IMR-90 (cell line): ENCODE data around the gene NGB. TPM values are rescaled to one million over a fixed set of nuclear protein-coding genes. Genes with fewer than 3 reads are reported as not detected.

Source experiments
- ATAC-seq: fragments of 200-7000 bp; cut with Tn5 transposase; 2 replicates; pipeline ENCODE4 v1.9.1; 2020; ENCODE audit warnings: low read depth, mild to moderate bottlenecking, moderate library complexity
- BruUV-seq: library from RNA; stranded (reverse); fragments of 400-500 nt; replicated peaks from 2 replicates; lab custom pipeline; 2021; lab: Mats Ljungman, UMichigan
- CTCF ChIA-PET: fragments of 300-600 bp; formaldehyde crosslinking; extraction: SDS; loops from one replicate; lab custom pipeline; 2021; ENCODE audit warnings: antibody characterized with exemption; lab: Yijun Ruan, JAX
- POLR2A ChIA-PET: fragments of 300-600 bp; sonication (Branson Sonifier 250); formaldehyde crosslinking; loops from one replicate; lab custom pipeline; 2022; ENCODE audit warnings: antibody characterized with exemption; ENCODE audit not compliant: unreplicated experiment; lab: Charles Lee
- DNase-seq: peaks from one replicate; pipeline ENCODE4 v3.0.0; 2013
- H2AFZ ChIP-seq: replicated peaks from 2 replicates; pipeline ENCODE3; 2013; ENCODE audit warnings: low read length, mild to moderate bottlenecking; ENCODE audit not compliant: poor library complexity
- H2AK5ac ChIP-seq: 2 replicates; pipeline ENCODE4 v1.6.1; 2013; ENCODE audit warnings: low read depth, low read length, inconsistent platforms
- H2AK9ac ChIP-seq: replicated peaks from 2 replicates; pipeline ENCODE3; 2013; ENCODE audit warnings: mild to moderate bottlenecking, low read depth, low read length, moderate library complexity; ENCODE audit not compliant: poor library complexity
- H2BK120ac ChIP-seq: 2 replicates; pipeline ENCODE4 v1.6.1; 2013; ENCODE audit warnings: low read depth, low read length, inconsistent platforms
- H2BK15ac ChIP-seq: 3 replicates; pipeline ENCODE4 v1.6.1; 2013; ENCODE audit warnings: low read depth, low read length, inconsistent platforms
- H2BK20ac ChIP-seq: 2 replicates; pipeline ENCODE4 v1.6.1; 2013; ENCODE audit warnings: low read depth, mild to moderate bottlenecking, inconsistent platforms, low read length, moderate library complexity
- H2BK5ac ChIP-seq: 2 replicates; pipeline ENCODE4 v1.6.1; 2013; ENCODE audit warnings: mild to moderate bottlenecking, low read depth, low read length, inconsistent platforms; ENCODE audit not compliant: poor library complexity, severe bottlenecking
- H3K14ac ChIP-seq: replicated peaks from 2 replicates; pipeline ENCODE4 v1.6.1; 2013; ENCODE audit warnings: low read depth, low read length, inconsistent platforms
- H3K18ac ChIP-seq: 2 replicates; pipeline ENCODE4 v1.6.1; 2013; ENCODE audit warnings: low read depth, low read length, control low read depth
- H3K23ac ChIP-seq: 2 replicates; pipeline ENCODE4 v1.6.1; 2013; ENCODE audit warnings: low read depth, low read length, inconsistent platforms
- H3K27ac ChIP-seq: 2 replicates; pipeline ENCODE4 v1.5.1; 2013; ENCODE audit warnings: mild to moderate bottlenecking, control low read depth, low read length; ENCODE audit not compliant: insufficient read depth
- H3K27me3 ChIP-seq: 2 replicates; pipeline ENCODE4 v1.6.1; 2013; ENCODE audit warnings: low read length; ENCODE audit not compliant: control insufficient read depth, insufficient read depth
- H3K36me3 ChIP-seq: 2 replicates; pipeline ENCODE4 v1.6.1; 2013; ENCODE audit warnings: low read length, mixed read lengths; ENCODE audit not compliant: control insufficient read depth, insufficient read depth
- H3K4ac ChIP-seq: 2 replicates; pipeline ENCODE4 v1.6.1; 2013; ENCODE audit warnings: low read depth, low read length, inconsistent platforms
- H3K4me1 ChIP-seq: 2 replicates; pipeline ENCODE4 v1.6.1; 2013; ENCODE audit warnings: low read length, mixed read lengths; ENCODE audit not compliant: control insufficient read depth, insufficient read depth
- H3K4me2 ChIP-seq: 2 replicates; pipeline ENCODE4 v1.6.1; 2013; ENCODE audit warnings: low read depth, mild to moderate bottlenecking, control low read depth, low read length, moderate library complexity
- H3K4me3 ChIP-seq: 2 replicates; pipeline ENCODE4 v1.5.1; 2013; ENCODE audit warnings: low read depth, mild to moderate bottlenecking, control low read depth, low read length, moderate library complexity; ENCODE audit not compliant: insufficient read depth
- H3K56ac ChIP-seq: 2 replicates; pipeline ENCODE4 v1.6.1; 2013; ENCODE audit warnings: low read length, inconsistent platforms; ENCODE audit not compliant: insufficient read depth; ENCODE audit errors: extremely low read depth
- H3K79me1 ChIP-seq, 2 experiments: 2 replicates each; pipeline ENCODE4 v1.6.1; 2013; ENCODE audit warnings: low read length in 2 of 2, inconsistent platforms in 1 of 2, low read depth in 1 of 2
- H3K9ac ChIP-seq: 2 replicates; pipeline ENCODE4 v1.6.1; 2013; ENCODE audit warnings: low read depth, low read length, control low read depth
- H3K9me1 ChIP-seq: 2 replicates; pipeline ENCODE4 v1.6.1; 2013; ENCODE audit warnings: low read length, inconsistent platforms; ENCODE audit not compliant: insufficient read depth
- H3K9me3 ChIP-seq: 2 replicates; pipeline ENCODE4 v1.6.1; 2013; ENCODE audit warnings: low read length; ENCODE audit not compliant: control insufficient read depth, insufficient read depth
- H4K20me1 ChIP-seq: 2 replicates; pipeline ENCODE4 v1.6.1; 2013; ENCODE audit warnings: low read length, inconsistent platforms; ENCODE audit not compliant: insufficient read depth
- H4K5ac ChIP-seq: 2 replicates; pipeline ENCODE4 v1.6.1; 2013; ENCODE audit warnings: mild to moderate bottlenecking, low read depth, low read length, control low read depth
- H4K8ac ChIP-seq, 2 experiments: 2 replicates each; pipeline ENCODE4 v1.6.1; 2013; ENCODE audit warnings: low read depth in 2 of 2, low read length in 2 of 2, control low read depth in 1 of 2, inconsistent platforms in 1 of 2
- H4K91ac ChIP-seq: 2 replicates; pipeline ENCODE4 v1.6.1; 2013; ENCODE audit warnings: low read depth, low read length, inconsistent platforms; ENCODE audit not compliant: insufficient read depth
- BHLHE40 ChIP-seq: fragments of 150-350 bp; IDR thresholded peaks from 2 replicates; pipeline ENCODE4 v1.6.1; 2016; ENCODE audit warnings: mild to moderate bottlenecking, low read depth, low read length
- CEBPB ChIP-seq: IDR thresholded peaks from 2 replicates; pipeline ENCODE4 v1.6.1; 2012; ENCODE audit warnings: low read depth, low read length, improper control_type of control experiment
- CHD1 ChIP-seq: IDR thresholded peaks from 2 replicates; pipeline ENCODE4 v1.6.1; 2012; ENCODE audit warnings: low read depth, low read length, improper control_type of control experiment
- FOS ChIP-seq: fragments of 150-350 bp; IDR thresholded peaks from 2 replicates; pipeline ENCODE4 v1.6.1; 2016; ENCODE audit warnings: low read depth, low read length
- MAFK ChIP-seq: IDR thresholded peaks from 2 replicates; pipeline ENCODE4 v1.6.1; 2012; ENCODE audit warnings: low read depth, low read length, improper control_type of control experiment
- MAZ ChIP-seq: IDR thresholded peaks from 2 replicates; pipeline ENCODE4 v1.6.1; 2012; ENCODE audit warnings: low read depth, mild to moderate bottlenecking, low read length, improper control_type of control experiment, moderate library complexity, borderline replicate concordance
- MXI1 ChIP-seq: IDR thresholded peaks from 2 replicates; pipeline ENCODE4 v1.6.1; 2012; ENCODE audit warnings: low read depth, mild to moderate bottlenecking, low read length, moderate library complexity, borderline replicate concordance
- NFE2L2 ChIP-seq: fragments of 150-350 bp; IDR thresholded peaks from 2 replicates; pipeline ENCODE4 v1.6.1; 2016; ENCODE audit warnings: low read depth, mild to moderate bottlenecking, low read length
- POLR2A ChIP-seq: IDR thresholded peaks from 2 replicates; pipeline ENCODE4 v1.6.1; 2012; ENCODE audit warnings: mild to moderate bottlenecking, low read depth, low read length
- RAD21 ChIP-seq: IDR thresholded peaks from 2 replicates; pipeline ENCODE4 v1.6.1; 2012; ENCODE audit warnings: low read length, improper control_type of control experiment
- RCOR1 ChIP-seq: IDR thresholded peaks from 2 replicates; pipeline ENCODE4 v1.6.1; 2012; ENCODE audit warnings: mild to moderate bottlenecking, low read length, improper control_type of control experiment; ENCODE audit not compliant: insufficient replicate concordance
- RFX5 ChIP-seq: IDR thresholded peaks from 2 replicates; pipeline ENCODE4 v1.8.0; 2012; ENCODE audit warnings: low read depth, mild to moderate bottlenecking, low read length, moderate library complexity
- SMC3 ChIP-seq: fragments of 150-350 bp; IDR thresholded peaks from 2 replicates; pipeline ENCODE4 v1.6.1; 2016; ENCODE audit warnings: low read depth, mild to moderate bottlenecking, antibody characterized with exemption, low read length, moderate library complexity
- WGBS, 2 experiments: methylation state at CpG; one replicate each; pipeline versions ENCODE4 v1.1.5 to v1.1.7; 2013; ENCODE audit warnings: missing lambda C conversion rate in 2 of 2; ENCODE audit not compliant: insufficient read length in 1 of 2; ENCODE audit errors: extremely low coverage in 2 of 2; 5-methylcytosine and 5-hydroxymethylcytosine counted together
- dilution Hi-C: fragments of 300-500 bp; cut with HindIII; formaldehyde crosslinking; loops from one replicate; pipeline ENCODE4 v1.14.3; 2018; ENCODE audit warnings: low sequenced_read_pairs; ENCODE audit not compliant: unreplicated experiment
- in situ Hi-C: fragments of 300-500 bp; cut with MboI; formaldehyde crosslinking; loops from 3 replicates; pipeline ENCODE4 v1.14.3; 2019; ENCODE audit warnings: low sequenced_read_pairs, inconsistent platforms, mixed read lengths
- intact Hi-C: fragments of 100-400 bp; cut with micrococcal nuclease; formaldehyde crosslinking; loops from 2 replicates; pipeline ENCODE4 v1.10.0; 2022
- polyA plus RNA-seq, 3 experiments: library from polyadenylated mRNA; depleted of rRNA; stranded (reverse); fragments of >200 nt; gene quantifications; 2 replicates each; pipeline ENCODE4 v1.2.3, GENCODE V29; 2012; ENCODE audit warnings: low replicate concordance in 1 of 3
- total RNA-seq: library from RNA; depleted of rRNA; stranded (reverse); fragments of >200 nt; gene quantifications from 2 replicates; pipeline ENCODE4 v1.2.3, GENCODE V29; 2012
- TF ChIP-seq, protein P1 (sequence below): fragments of 150-350 bp; IDR thresholded peaks from 2 replicates; pipeline ENCODE4 v1.6.1; 2017; ENCODE audit warnings: mild to moderate bottlenecking, antibody characterized with exemption, low read length, low read depth
- TF ChIP-seq, protein P2 (sequence below): conservative IDR thresholded peaks from 2 replicates; pipeline ENCODE4 v1.5.1; 2012; ENCODE audit warnings: mild to moderate bottlenecking, low read depth, low read length, improper control_type of control experiment
- TF ChIP-seq, protein P3 (sequence below): fragments of 150-350 bp; IDR thresholded peaks from 2 replicates; pipeline ENCODE4 v1.6.1; 2016; ENCODE audit warnings: low read depth, mild to moderate bottlenecking, low read length, moderate library complexity, borderline replicate concordance

Gene NGB
- total and polyA plus RNA-seq, 2 of the 4 experiments (the other 2 are of a cell fraction), result not detected

DNA sequence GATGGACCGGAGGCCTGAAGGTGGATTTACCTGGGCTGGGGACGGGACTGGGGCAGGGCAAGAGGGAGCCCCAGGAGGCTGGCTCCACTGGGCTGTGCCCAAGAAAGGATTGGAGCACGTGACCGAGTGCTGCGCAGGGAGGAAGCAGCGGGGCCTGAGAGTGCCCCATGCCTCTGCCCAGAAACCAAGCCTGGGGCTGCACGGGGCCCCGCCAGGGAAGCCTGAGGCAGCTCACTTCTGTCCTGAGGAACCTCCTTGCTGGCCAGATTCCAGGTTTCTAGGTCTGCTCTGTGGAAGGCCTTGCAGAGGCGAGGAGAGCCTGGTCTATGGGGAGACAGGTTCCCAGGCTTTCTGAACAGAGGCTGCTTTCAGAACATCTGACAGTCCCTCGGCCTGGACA lies 10.4 kb downstream of the NGB start:
- BruUV-seq, result no TSS peak
- no peak for DNase-seq
- CTCF ChIA-PET, result no interaction called here

More for the DNA sequence above, 10.4 kb downstream of the NGB start:
- Histone ChIP-seq H3K4me3 (no peak overlapping the region), H3K36me3 (no peaks in the 10 kb centered on the region), H3K23ac (no peak overlapping the region), H3K14ac (no peak overlapping the region), H3K56ac (no peak overlapping the region), H2BK15ac (no peak overlapping the region), H2BK20ac (no peak overlapping the region), H2AFZ (no peak overlapping the region), H4K20me1 (no peaks in the 10 kb centered on the region; the same call in 1 of the 2 replicates), H3K9ac (no peak overlapping the region), H2AK5ac (no peak overlapping the region), H3K27me3 (peaks cover 36% of the 10 kb centered on the region), H3K79me1 (no peaks in the 10 kb centered on the region), H3K9me1 (0 out of 2 replicates have a peak, but pooled peaks cover 3% of the 10 kb centered on the region), H3K4me2 (no peak overlapping the region), H2BK120ac (no peak overlapping the region), H4K8ac (no peak overlapping the region), H3K18ac (no peak overlapping the region), H4K91ac (no peak overlapping the region), H2AK9ac (no peak overlapping the region), H3K27ac (no peak overlapping the region), H3K9me3 (no peaks in the 10 kb centered on the region), H3K4ac (no peak overlapping the region), H4K5ac (no peak overlapping the region), H2BK5ac (no peak overlapping the region), H3K4me1 (no peaks in the 10 kb centered on the region)
- dilution Hi-C loops, result no loop called here
- WGBS, 2 experiments, result no CpG with 5 or more reads among the region's 10 CpGs
- in situ Hi-C loops, result no loop called here
- no peak for ATAC-seq
- TF ChIP-seq BHLHE40 (no peak), POLR2A (no peak), FOS (no peak), RFX5 (no peak), CHD1 (no peak), CEBPB (no peak), MXI1 (no peak), RAD21 (no peak), RCOR1 (no peak), NFE2L2 (no peak), MAZ (no peak), SMC3 (no peak), MAFK (no peak)
- TF ChIP-seq, protein P1, sequence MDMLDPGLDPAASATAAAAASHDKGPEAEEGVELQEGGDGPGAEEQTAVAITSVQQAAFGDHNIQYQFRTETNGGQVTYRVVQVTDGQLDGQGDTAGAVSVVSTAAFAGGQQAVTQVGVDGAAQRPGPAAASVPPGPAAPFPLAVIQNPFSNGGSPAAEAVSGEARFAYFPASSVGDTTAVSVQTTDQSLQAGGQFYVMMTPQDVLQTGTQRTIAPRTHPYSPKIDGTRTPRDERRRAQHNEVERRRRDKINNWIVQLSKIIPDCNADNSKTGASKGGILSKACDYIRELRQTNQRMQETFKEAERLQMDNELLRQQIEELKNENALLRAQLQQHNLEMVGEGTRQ, result no peak
- TF ChIP-seq, protein P2, sequence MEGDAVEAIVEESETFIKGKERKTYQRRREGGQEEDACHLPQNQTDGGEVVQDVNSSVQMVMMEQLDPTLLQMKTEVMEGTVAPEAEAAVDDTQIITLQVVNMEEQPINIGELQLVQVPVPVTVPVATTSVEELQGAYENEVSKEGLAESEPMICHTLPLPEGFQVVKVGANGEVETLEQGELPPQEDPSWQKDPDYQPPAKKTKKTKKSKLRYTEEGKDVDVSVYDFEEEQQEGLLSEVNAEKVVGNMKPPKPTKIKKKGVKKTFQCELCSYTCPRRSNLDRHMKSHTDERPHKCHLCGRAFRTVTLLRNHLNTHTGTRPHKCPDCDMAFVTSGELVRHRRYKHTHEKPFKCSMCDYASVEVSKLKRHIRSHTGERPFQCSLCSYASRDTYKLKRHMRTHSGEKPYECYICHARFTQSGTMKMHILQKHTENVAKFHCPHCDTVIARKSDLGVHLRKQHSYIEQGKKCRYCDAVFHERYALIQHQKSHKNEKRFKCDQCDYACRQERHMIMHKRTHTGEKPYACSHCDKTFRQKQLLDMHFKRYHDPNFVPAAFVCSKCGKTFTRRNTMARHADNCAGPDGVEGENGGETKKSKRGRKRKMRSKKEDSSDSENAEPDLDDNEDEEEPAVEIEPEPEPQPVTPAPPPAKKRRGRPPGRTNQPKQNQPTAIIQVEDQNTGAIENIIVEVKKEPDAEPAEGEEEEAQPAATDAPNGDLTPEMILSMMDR, result no peak
- TF ChIP-seq, protein P3, sequence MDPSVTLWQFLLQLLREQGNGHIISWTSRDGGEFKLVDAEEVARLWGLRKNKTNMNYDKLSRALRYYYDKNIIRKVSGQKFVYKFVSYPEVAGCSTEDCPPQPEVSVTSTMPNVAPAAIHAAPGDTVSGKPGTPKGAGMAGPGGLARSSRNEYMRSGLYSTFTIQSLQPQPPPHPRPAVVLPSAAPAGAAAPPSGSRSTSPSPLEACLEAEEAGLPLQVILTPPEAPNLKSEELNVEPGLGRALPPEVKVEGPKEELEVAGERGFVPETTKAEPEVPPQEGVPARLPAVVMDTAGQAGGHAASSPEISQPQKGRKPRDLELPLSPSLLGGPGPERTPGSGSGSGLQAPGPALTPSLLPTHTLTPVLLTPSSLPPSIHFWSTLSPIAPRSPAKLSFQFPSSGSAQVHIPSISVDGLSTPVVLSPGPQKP, result no peak
- intact Hi-C loops, result no loop called here
- POLR2A ChIA-PET, result no interaction called here
